B cell (primary cell): ENCODE measurements around the gene GNAS. TPM values are rescaled to one million over a fixed set of nuclear protein-coding genes. Genes with fewer than 3 reads are reported as not detected.

Experiments
- ATAC-seq: fragments of 200-7000 bp; cut with Tn5 transposase; one replicate; pipeline ENCODE4 v1.10.0; 2021; ENCODE audit warnings: low read depth, mild to moderate bottlenecking, moderate number of reproducible peaks, moderate library complexity
- CTCF ChIA-PET: fragments of 350-600 bp; sonication (Branson Sonifier 250); formaldehyde crosslinking; loops from one replicate; lab custom pipeline; 2021; ENCODE audit warnings: antibody characterized with exemption, inconsistent platforms; lab: Charles Lee
- POLR2A ChIA-PET: fragments of 350-600 bp; sonication (Branson Sonifier 250); formaldehyde crosslinking; loops from one replicate; lab custom pipeline; 2021; ENCODE audit warnings: antibody characterized with exemption; lab: Charles Lee
- DNase-seq: peaks from one replicate; pipeline ENCODE4 v3.0.0; 2013
- H2AFZ ChIP-seq: 2 replicates; pipeline ENCODE4 v1.6.1; 2012; ENCODE audit warnings: mild to moderate bottlenecking, low read depth, low read length; ENCODE audit not compliant: insufficient read depth, poor library complexity, severe bottlenecking
- H3K27ac ChIP-seq, 2 donors: 1 replicate in 1 of 2; 2 replicates in 1 of 2; pipeline ENCODE4 v1.5.1; 2012 to 2013; ENCODE audit warnings: low read length in 2 of 2, mild to moderate bottlenecking in 2 of 2, moderate library complexity in 1 of 2
- H3K27me3 ChIP-seq, 4 experiments: fragments of 200-600 bp in 1 of 4; sonication (generic) in 1 of 4; replicated peaks in 1 of 4; 1 replicate in 2 of 4; 2 replicates in 2 of 4; pipeline versions ENCODE4 v1.6.1 to v1.7.0; 2013 to 2016; ENCODE audit warnings: low read length in 3 of 4, mild to moderate bottlenecking in 2 of 4, mixed read lengths in 1 of 4, moderate library complexity in 1 of 4; ENCODE audit not compliant: insufficient read depth in 4 of 4, control insufficient read depth in 3 of 4; ENCODE audit errors: control extremely low read depth in 1 of 4
- H3K36me3 ChIP-seq, 2 experiments: replicated peaks in 1 of 2; 1 replicate in 1 of 2; 2 replicates in 1 of 2; pipeline versions ENCODE4 v1.6.1 to v1.7.1; 2013; ENCODE audit warnings: low read length in 1 of 2; ENCODE audit not compliant: insufficient read depth in 2 of 2, control insufficient read depth in 1 of 2; ENCODE audit errors: control extremely low read depth in 1 of 2, extremely low read depth in 1 of 2
- H3K4me1 ChIP-seq, 2 donors: fragments of 200-600 bp in 1 of 2; sonication (generic) in 1 of 2; 1 replicate in 1 of 2; 2 replicates in 1 of 2; pipeline versions ENCODE4 v1.5.1 to v1.6.1; 2013 to 2017; ENCODE audit warnings: low read length in 2 of 2; ENCODE audit not compliant: control insufficient read depth in 2 of 2, insufficient read depth in 2 of 2
- H3K4me2 ChIP-seq: replicated peaks from 2 replicates; pipeline ENCODE3; 2012; ENCODE audit warnings: mild to moderate bottlenecking, low read depth, low read length; ENCODE audit not compliant: poor library complexity, severe bottlenecking
- H3K4me3 ChIP-seq, 5 experiments: fragments of 200-600 bp in 1 of 5; sonication (generic) in 1 of 5; 1 replicate in 3 of 5; 2 replicates in 2 of 5; pipeline versions ENCODE4 v1.5.1 to v1.7.0; 2011 to 2016; ENCODE audit warnings: low read length in 4 of 5, mild to moderate bottlenecking in 4 of 5, low read depth in 2 of 5, control low read depth in 1 of 5, moderate library complexity in 1 of 5; ENCODE audit not compliant: insufficient read depth in 1 of 5; ENCODE audit errors: control extremely low read depth in 1 of 5, extremely low read depth in 1 of 5
- H3K79me2 ChIP-seq: fragments of 200-600 bp; sonication (generic); one replicate; pipeline ENCODE4 v1.6.0; 2016; ENCODE audit warnings: low read length; ENCODE audit not compliant: control insufficient read depth, insufficient read depth
- H3K9ac ChIP-seq: fragments of 200-600 bp; sonication (generic); 2 replicates; pipeline ENCODE4 v1.6.1; 2017; ENCODE audit warnings: mild to moderate bottlenecking, low read length, moderate library complexity
- H3K9me3 ChIP-seq, 3 donors: one replicate each; pipeline versions ENCODE4 v1.6.1 to v1.7.1; 2013; ENCODE audit warnings: low read length in 2 of 3; ENCODE audit not compliant: control insufficient read depth in 2 of 3, insufficient read depth in 1 of 3; ENCODE audit errors: control extremely low read depth in 1 of 3
- H4K20me1 ChIP-seq: 2 replicates; pipeline ENCODE4 v1.6.0; 2012; ENCODE audit warnings: mild to moderate bottlenecking, low read length; ENCODE audit not compliant: insufficient read depth, control insufficient read depth, poor library complexity, severe bottlenecking
- H3K27ac Mint-ChIP-seq: one replicate; pipeline ENCODE4 v1.8.0; 2021; ENCODE audit warnings: mixed read lengths
- H3K27me3 Mint-ChIP-seq: one replicate; pipeline ENCODE4 v1.8.0; 2021; ENCODE audit warnings: mixed read lengths
- H3K4me1 Mint-ChIP-seq: one replicate; pipeline ENCODE4 v1.8.0; 2021; ENCODE audit warnings: mixed read lengths
- H3K4me3 Mint-ChIP-seq: one replicate; pipeline ENCODE4 v1.8.0; 2021; ENCODE audit warnings: mixed read lengths
- H3K9me3 Mint-ChIP-seq: one replicate; pipeline ENCODE4 v1.8.0; 2022; ENCODE audit warnings: mixed read lengths; ENCODE audit not compliant: insufficient read depth
- CTCF ChIP-seq: fragments of 200-600 bp; IDR thresholded peaks from one replicate; pipeline ENCODE4 v1.8.0; 2022; ENCODE audit warnings: antibody characterized with exemption, mild to moderate bottlenecking
- EZH2 ChIP-seq: IDR thresholded peaks from 2 replicates; pipeline ENCODE4 v1.6.1; 2012; ENCODE audit warnings: borderline replicate concordance, low read depth, mild to moderate bottlenecking, moderate library complexity, low read length; ENCODE audit not compliant: insufficient read depth, poor library complexity, severe bottlenecking
- WGBS: methylation state at CpG from one replicate; pipeline ENCODE4 v1.1.5; 2013; ENCODE audit warnings: missing lambda C conversion rate; ENCODE audit not compliant: insufficient coverage; 5-methylcytosine and 5-hydroxymethylcytosine counted together
- intact Hi-C: fragments of 100-400 bp; cut with micrococcal nuclease; formaldehyde crosslinking; loops from one replicate; pipeline ENCODE4 v1.10.0; 2022
- polyA plus RNA-seq: library from polyadenylated mRNA; depleted of rRNA; stranded (reverse); fragments of >200 nt; gene quantifications from 2 replicates; pipeline ENCODE4 v1.2.3, GENCODE V29; 2012
- total RNA-seq, 2 donors: library from RNA; stranded (reverse); fragments of 120-200 nt in 1 of 2; gene quantifications; 1 replicate in 1 of 2; 2 replicates in 1 of 2; pipeline versions ENCODE4 v1.2.3 to v1.2.4, GENCODE V29; 2013 to 2022

Gene GNAS
- total and polyA plus RNA-seq, 2 donors (not counting 1 experiment from before 2014, with no cell fraction given): 714 to 1,181 TPM

- H3K27ac ChIP-seq: peak overlapping the region; percentile 57 to 88
- H3K9me3 ChIP-seq: no peaks in the 10 kb centered on the region
- Mint-ChIP-seq H3K4me3 (peak overlapping the region; percentile 90), H3K4me1 (peaks cover 35% of the 10 kb centered on the region), H3K9me3 (no peaks in the 10 kb centered on the region), H3K27me3 (no peaks in the 10 kb centered on the region), H3K27ac (peak overlapping the region; percentile 91)
- intact Hi-C loops: loop anchor here (2.0 kb wide), 1 partner anchor 39 kb away; the partner anchor contains the start of gene GNAS-AS1
- peak overlapping the region; percentile 75 for H3K9ac ChIP-seq
- CTCF ChIA-PET: interaction anchor here (0.7 to 1.8 kb wide), 3 partner anchors 18 to 332 kb away, joined by 3 to 7 read pairs (median 4); partner anchors contain the start of gene ATP5F1E
- H3K27me3 ChIP-seq: no peaks in the 10 kb centered on the region
- no peaks in the 10 kb centered on the region for H3K36me3 ChIP-seq
- TF ChIP-seq EZH2 (no peak), CTCF (no peak)
- POLR2A ChIA-PET: interaction anchor here (0.5 to 1.8 kb wide), 7 partner anchors 18 to 233 kb away, joined by 3 to 9 read pairs (median 6); partner anchors contain the start of genes ATP5F1E, NELFCD and PRELID3B
- peaks cover 45% of the 10 kb centered on the region for H3K79me2 ChIP-seq
- peaks cover 31 to 36% of the 10 kb centered on the region in 2 donors for H3K4me1 ChIP-seq
- DNase-seq: no peak
- H3K4me3 ChIP-seq: peak overlapping the region; percentile 32 to 90 (median 71)
- H4K20me1 ChIP-seq: peaks cover 4% of the 10 kb centered on the region
- H3K4me2 ChIP-seq: peak overlapping the region; percentile 78
- 29% methylated on average over 31 of the region's 35 CpGs for WGBS
- no peak overlapping the region for H2AFZ ChIP-seq
- ATAC-seq: no peak
Measured at GRCh38 chr20:58889334-58889760, 36.8 kb downstream of the GNAS start.
